ENCODE data around the gene SFT2D2. TPM values are rescaled to one million over a fixed set of nuclear protein-coding genes. Genes with fewer than 3 reads are reported as not detected.

Gene SFT2D2
- total RNA-seq, 1 experiment from 2014 or later: 32.1 TPM

GRCh38 chr1:168223681-168224540, 1.9 kb upstream of the SFT2D2 start:
- H4K91ac ChIP-seq (ENCODE audit: insufficient read length, low read depth, low read length): no peak overlapping the region
- H3K27me3 ChIP-seq (ENCODE audit: insufficient read depth, low read length): peaks cover 2% of the 10 kb centered on the region; the same call in 1 of the 2 replicates
- Mint-ChIP-seq H3K4me1 (peaks cover 20 to 29% of the 10 kb centered on the region in 2 experiments), H3K36me3 (ENCODE audit: insufficient read depth in 1 of 3, low read depth in 3 of 3) (peaks cover 4 to 7% (median 4%) of the 10 kb centered on the region in 3 experiments; a peak in 5 of 7 replicates), H3K9me3 (peaks cover 5 to 6% of the 10 kb centered on the region in 2 experiments), H3K27me3 (ENCODE audit: low read depth) (peaks cover 16% of the 10 kb centered on the region), H3K27ac (no peak overlapping the region), H3K4me3 (no peak overlapping the region)
- H4K5ac ChIP-seq (ENCODE audit: insufficient read length, low read depth, low read length): no peak overlapping the region
- H2BK5ac ChIP-seq (ENCODE audit: insufficient read length, low read length): no peak overlapping the region
- H2BK15ac ChIP-seq (ENCODE audit: low read depth, low read length): no peak overlapping the region
- no peak overlapping the region for H3K9ac ChIP-seq (ENCODE audit: extremely low read depth, insufficient read length, low read length)
- no peak overlapping the region for H3K56ac ChIP-seq (ENCODE audit: insufficient read length, low read depth, low read length)
- H2AFZ ChIP-seq (ENCODE audit: low read length): no peak overlapping the region
- no peak overlapping the region for H3K14ac ChIP-seq (ENCODE audit: insufficient read depth, low read length)
- H3K18ac ChIP-seq (ENCODE audit: insufficient read length, low read depth, low read length): no peak overlapping the region
- H3K79me1 ChIP-seq (ENCODE audit: insufficient read depth, low read depth, low read length, poor library complexity, severe bottlenecking): no peaks in the 10 kb centered on the region
- no peak overlapping the region for H2BK12ac ChIP-seq (ENCODE audit: insufficient read length, low read depth, low read length)
- H4K8ac ChIP-seq (replicated peaks; ENCODE audit: insufficient read length, low read depth, low read length): no peak overlapping the region
- no peak overlapping the region for H2BK120ac ChIP-seq (ENCODE audit: low read depth, low read length, poor library complexity, severe bottlenecking)
- TF ChIP-seq, protein P1, sequence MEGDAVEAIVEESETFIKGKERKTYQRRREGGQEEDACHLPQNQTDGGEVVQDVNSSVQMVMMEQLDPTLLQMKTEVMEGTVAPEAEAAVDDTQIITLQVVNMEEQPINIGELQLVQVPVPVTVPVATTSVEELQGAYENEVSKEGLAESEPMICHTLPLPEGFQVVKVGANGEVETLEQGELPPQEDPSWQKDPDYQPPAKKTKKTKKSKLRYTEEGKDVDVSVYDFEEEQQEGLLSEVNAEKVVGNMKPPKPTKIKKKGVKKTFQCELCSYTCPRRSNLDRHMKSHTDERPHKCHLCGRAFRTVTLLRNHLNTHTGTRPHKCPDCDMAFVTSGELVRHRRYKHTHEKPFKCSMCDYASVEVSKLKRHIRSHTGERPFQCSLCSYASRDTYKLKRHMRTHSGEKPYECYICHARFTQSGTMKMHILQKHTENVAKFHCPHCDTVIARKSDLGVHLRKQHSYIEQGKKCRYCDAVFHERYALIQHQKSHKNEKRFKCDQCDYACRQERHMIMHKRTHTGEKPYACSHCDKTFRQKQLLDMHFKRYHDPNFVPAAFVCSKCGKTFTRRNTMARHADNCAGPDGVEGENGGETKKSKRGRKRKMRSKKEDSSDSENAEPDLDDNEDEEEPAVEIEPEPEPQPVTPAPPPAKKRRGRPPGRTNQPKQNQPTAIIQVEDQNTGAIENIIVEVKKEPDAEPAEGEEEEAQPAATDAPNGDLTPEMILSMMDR (conservative IDR thresholded peaks at IDR 0.05): no peak
- no peak overlapping the region for H3K27ac ChIP-seq (ENCODE audit: insufficient read length, low read depth, low read length)
- H4K20me1 ChIP-seq (ENCODE audit: control insufficient read depth, insufficient read depth, insufficient read length): no peaks in the 10 kb centered on the region
- H3K4me1 ChIP-seq (ENCODE audit: insufficient read depth, low read length): no peaks in the 10 kb centered on the region
- H3K4me2 ChIP-seq (ENCODE audit: insufficient read depth, insufficient read length, low read length): no peak overlapping the region
- no peaks in the 10 kb centered on the region for H3K9me3 ChIP-seq (ENCODE audit: control insufficient read depth, low read depth, low read length)
- no peak overlapping the region for H2AK5ac ChIP-seq (ENCODE audit: insufficient read length, low read length)
- H3K23ac ChIP-seq (ENCODE audit: insufficient read length, low read depth, low read length): no peak overlapping the region
- DNase-seq: no peak
- peaks cover 8% of the 10 kb centered on the region for H3K23me2 ChIP-seq (ENCODE audit: insufficient read length, low read depth, low read length, poor library complexity, severe bottlenecking)
- H3T11ph ChIP-seq (ENCODE audit: low read length): no peak overlapping the region
- no peaks in the 10 kb centered on the region for H3K79me2 ChIP-seq (ENCODE audit: insufficient read depth, low read length)
- no peak overlapping the region for H3K4ac ChIP-seq (ENCODE audit: low read depth, low read length)
- H2BK20ac ChIP-seq (ENCODE audit: low read depth, low read length, poor library complexity, severe bottlenecking): no peak overlapping the region

Data from H9 (cell line).